ENCODE measurements around the gene WDR35.
"Not testable (repeated sequence)": the region's sequence is repeated elsewhere in the genome, so short reads cannot be mapped to it uniquely, and the experiment has no call there.

Gene WDR35

DNA sequence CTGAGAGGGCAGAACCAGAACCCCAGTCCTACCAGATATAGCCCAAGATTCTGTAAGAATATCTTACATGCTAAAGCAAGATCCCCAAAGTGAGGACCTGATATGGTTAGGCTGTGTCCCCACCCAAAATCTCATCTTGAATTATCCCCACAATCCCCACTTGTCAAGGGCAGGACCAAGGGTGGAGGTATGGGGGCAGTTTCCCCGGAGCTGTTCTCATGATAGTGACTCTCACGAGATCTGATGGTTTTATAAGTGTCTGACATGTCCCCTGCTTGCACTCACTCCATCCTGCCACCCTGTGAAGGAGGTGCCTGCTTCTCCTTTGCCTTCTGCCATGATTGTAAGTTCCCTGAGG, 108.0 kb downstream of the WDR35 start:
- DNase-seq (ENCODE audit: extremely low spot score): no peak
- TF ChIP-seq NFRKB (IDR thresholded peaks at IDR 0.05): no peak
- no peak for TF ChIP-seq FOXA1 (IDR thresholded peaks at IDR 0.05)
- no peak for TF ChIP-seq TARDBP (IDR thresholded peaks at IDR 0.05)
- no peak for TF ChIP-seq ARNT (IDR thresholded peaks at IDR 0.05)
- TF ChIP-seq FOXK2 (IDR thresholded peaks at IDR 0.05): no peak
- TF ChIP-seq SUZ12 (IDR thresholded peaks at IDR 0.05): no peak
- TF ChIP-seq LEF1 (IDR thresholded peaks at IDR 0.05; ENCODE audit: borderline replicate concordance): no peak
- no peak for TF ChIP-seq CTBP1 (IDR thresholded peaks at IDR 0.05; ENCODE audit: borderline replicate concordance)
- no peak for TF ChIP-seq ZNF384 (IDR thresholded peaks at IDR 0.05)
- no peak for TF ChIP-seq SP1 (IDR thresholded peaks at IDR 0.05)
- ChIA-PET POLR2A (no interaction called here), CTCF (no interaction called here)

DNA sequence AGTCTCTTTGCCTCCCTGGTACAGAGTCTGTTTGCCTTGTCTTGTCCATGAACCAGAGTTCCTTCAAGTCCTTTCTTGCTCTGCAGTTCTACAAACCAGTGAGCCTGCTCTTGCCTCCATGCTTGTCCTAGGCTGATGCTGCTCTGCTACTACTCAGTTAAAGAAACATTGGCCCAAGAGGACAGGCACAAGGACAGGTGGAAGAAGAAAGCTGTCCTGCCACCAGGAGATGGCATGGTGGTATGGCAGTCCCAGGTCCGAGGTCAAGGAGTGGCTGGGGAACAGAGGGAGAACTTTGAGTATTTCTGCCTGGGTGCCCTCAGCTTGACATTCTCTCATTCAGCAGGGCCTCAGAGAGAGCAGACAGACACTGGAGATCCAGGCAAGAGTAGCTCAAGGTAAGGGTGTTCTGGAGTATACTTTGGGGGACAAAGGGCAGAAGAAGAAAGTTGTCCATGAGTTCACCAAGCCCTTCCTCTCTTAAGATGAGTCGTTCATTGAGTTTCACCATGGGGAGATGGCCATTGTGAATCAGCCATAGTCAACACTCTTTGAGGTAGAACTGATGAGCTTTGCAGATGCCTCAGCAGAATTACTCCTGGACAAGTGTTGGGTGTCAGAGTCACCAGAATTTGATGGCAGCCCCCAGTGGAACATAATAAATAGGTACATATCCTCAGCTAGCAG, 108.5 kb downstream of the WDR35 start:
- no peak for TF ChIP-seq SP1 (IDR thresholded peaks at IDR 0.05)
- no peak for TF ChIP-seq HDGF (IDR thresholded peaks at IDR 0.05; ENCODE audit: borderline replicate concordance)
- TF ChIP-seq ELF4 (IDR thresholded peaks at IDR 0.05): no peak
- no peak for TF ChIP-seq SUZ12 (IDR thresholded peaks at IDR 0.05)
- TF ChIP-seq FOXM1 (IDR thresholded peaks at IDR 0.05; ENCODE audit: borderline replicate concordance): no peak
- ChIA-PET POLR2A (no interaction called here), CTCF (no interaction called here)
- no peak for DNase-seq (ENCODE audit: extremely low spot score)

GRCh38 chr2:19880191-19880590, 109.7 kb downstream of the WDR35 start:
- POLR2A ChIA-PET; CTCF ChIA-PET; DNase-seq (ENCODE audit: extremely low spot score): not testable (repeated sequence)

DNA sequence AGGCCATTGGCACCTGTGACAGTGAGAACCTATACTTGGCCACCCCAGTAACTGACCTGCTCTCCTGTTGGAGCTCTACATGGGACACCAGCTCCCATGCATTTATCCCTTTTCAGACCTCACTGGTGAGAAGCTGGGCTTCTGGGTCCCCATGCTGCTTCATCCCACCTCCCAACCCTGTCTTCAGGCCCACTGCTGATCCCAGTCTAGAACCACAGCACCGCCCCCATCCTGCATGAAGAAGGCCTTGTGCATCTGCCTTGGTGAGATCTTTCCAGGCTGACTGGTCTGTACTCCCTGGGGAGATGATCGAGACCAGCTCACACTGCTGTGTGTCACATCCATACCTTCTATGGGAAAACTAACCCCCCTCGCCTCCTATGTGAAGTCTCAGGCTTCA, 110.8 kb downstream of the WDR35 start:
- ChIA-PET CTCF (no interaction called here), POLR2A (no interaction called here)
- TF ChIP-seq L3MBTL2 (conservative IDR thresholded peaks at IDR 0.05) (no peak), TARDBP (IDR thresholded peaks at IDR 0.05) (no peak), CTBP1 (IDR thresholded peaks at IDR 0.05; ENCODE audit: borderline replicate concordance) (no peak), LEF1 (IDR thresholded peaks at IDR 0.05; ENCODE audit: borderline replicate concordance) (no peak), SUZ12 (IDR thresholded peaks at IDR 0.05) (no peak), HDGF (IDR thresholded peaks at IDR 0.05; ENCODE audit: borderline replicate concordance) (no peak), NFRKB (IDR thresholded peaks at IDR 0.05) (no peak), ELF4 (IDR thresholded peaks at IDR 0.05) (no peak), ZNF384 (IDR thresholded peaks at IDR 0.05) (no peak)
- DNase-seq (ENCODE audit: extremely low spot score): no peak

DNA sequence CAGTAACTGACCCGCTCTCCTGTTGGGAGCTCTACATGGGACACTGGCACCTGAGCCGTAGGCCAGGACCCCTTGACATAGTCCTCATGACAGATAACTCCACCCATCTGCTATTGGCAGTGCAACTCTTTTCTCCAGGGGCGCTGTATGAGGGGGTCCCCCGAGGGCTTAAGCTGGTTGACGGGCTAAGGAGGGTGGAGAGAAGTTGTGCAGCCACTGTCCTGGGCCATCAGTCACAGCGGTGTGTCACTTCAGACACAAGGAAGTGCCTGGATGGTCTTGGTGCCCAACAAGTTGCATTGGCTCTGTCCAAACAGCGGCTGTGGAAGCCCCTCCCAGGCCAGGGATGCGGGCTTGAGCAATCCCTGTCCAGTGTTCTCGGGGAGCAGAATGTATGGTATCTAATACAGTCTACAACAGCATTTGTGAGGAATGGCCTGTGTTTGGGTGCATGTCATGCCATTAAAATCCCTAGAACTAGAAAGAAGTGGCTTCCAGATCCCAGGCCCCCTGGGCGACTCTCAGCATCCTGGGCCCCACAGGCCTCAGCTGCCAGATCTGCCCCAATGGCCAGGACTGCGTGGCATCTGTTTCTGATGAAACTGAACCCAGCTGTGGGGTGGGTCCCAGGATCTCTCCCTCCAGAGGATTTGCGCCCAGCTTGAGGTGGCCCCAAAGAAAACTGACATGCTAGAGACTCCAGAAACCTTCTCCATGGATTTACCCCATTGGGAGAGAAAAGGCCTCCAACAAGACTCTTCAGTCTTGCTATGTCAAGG, 111.4 kb downstream of the WDR35 start:
- ChIA-PET CTCF (no interaction called here), POLR2A (no interaction called here)
- TF ChIP-seq FOXM1 (IDR thresholded peaks at IDR 0.05; ENCODE audit: borderline replicate concordance): no peak
- no peak for TF ChIP-seq ELF4 (IDR thresholded peaks at IDR 0.05)
- no peak for TF ChIP-seq FOXA1 (IDR thresholded peaks at IDR 0.05)
- TF ChIP-seq ZNF384 (IDR thresholded peaks at IDR 0.05): no peak
- TF ChIP-seq LEF1 (IDR thresholded peaks at IDR 0.05; ENCODE audit: borderline replicate concordance): no peak
- TF ChIP-seq TARDBP (IDR thresholded peaks at IDR 0.05): no peak
- no peak for TF ChIP-seq PKNOX1 (IDR thresholded peaks at IDR 0.05)
- no peak for TF ChIP-seq CTBP1 (IDR thresholded peaks at IDR 0.05; ENCODE audit: borderline replicate concordance)
- TF ChIP-seq SP1 (IDR thresholded peaks at IDR 0.05): no peak
- TF ChIP-seq FOXK2 (IDR thresholded peaks at IDR 0.05): no peak
- no peak for TF ChIP-seq NFRKB (IDR thresholded peaks at IDR 0.05)
- no peak for TF ChIP-seq BHLHE40 (IDR thresholded peaks at IDR 0.05; ENCODE audit: borderline replicate concordance)
- no peak for TF ChIP-seq HDGF (IDR thresholded peaks at IDR 0.05; ENCODE audit: borderline replicate concordance)
- TF ChIP-seq ARNT (IDR thresholded peaks at IDR 0.05): no peak
- TF ChIP-seq L3MBTL2 (conservative IDR thresholded peaks at IDR 0.05): no peak
- no peak for DNase-seq (ENCODE audit: extremely low spot score)

DNA sequence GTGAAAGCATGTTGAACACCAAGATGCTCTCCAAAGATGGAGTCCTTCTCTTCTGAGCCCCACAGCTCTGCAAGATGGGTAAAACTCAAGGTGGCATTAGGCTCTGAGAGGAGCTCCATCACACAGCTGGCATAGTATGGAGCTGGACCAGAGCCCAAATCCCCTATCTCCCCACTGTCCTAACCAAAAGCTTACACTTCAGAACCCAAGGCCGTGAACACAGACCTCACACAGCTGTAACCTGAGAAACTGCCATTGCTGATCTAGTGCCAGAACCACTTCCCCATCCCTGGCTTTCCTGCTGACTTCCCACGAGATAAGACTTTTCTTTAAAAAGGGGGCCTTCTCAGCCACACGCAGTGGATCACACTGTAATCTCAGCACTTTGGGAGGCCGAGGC, 113.2 kb downstream of the WDR35 start:
- ChIA-PET CTCF (interaction anchor here (0.6 kb wide), 1 partner anchor 99 kb away, joined by 3 read pairs; no protein-coding TSS in a partner anchor), POLR2A (no interaction called here)
- TF ChIP-seq ELF4 (IDR thresholded peaks at IDR 0.05) (no peak), FOXA1 (IDR thresholded peaks at IDR 0.05) (no peak), LEF1 (IDR thresholded peaks at IDR 0.05; ENCODE audit: borderline replicate concordance) (no peak), SUZ12 (IDR thresholded peaks at IDR 0.05) (no peak), L3MBTL2 (conservative IDR thresholded peaks at IDR 0.05) (no peak), NFRKB (IDR thresholded peaks at IDR 0.05) (no peak)
- DNase-seq (ENCODE audit: extremely low spot score): no peak

GRCh38 chr2:19875280-19875679, 114.6 kb downstream of the WDR35 start:
- POLR2A ChIA-PET: no interaction called here
- TF ChIP-seq LEF1 (IDR thresholded peaks at IDR 0.05; ENCODE audit: borderline replicate concordance) (no peak), SP1 (IDR thresholded peaks at IDR 0.05) (no peak), L3MBTL2 (conservative IDR thresholded peaks at IDR 0.05) (no peak), FOXM1 (IDR thresholded peaks at IDR 0.05; ENCODE audit: borderline replicate concordance) (no peak), SUZ12 (IDR thresholded peaks at IDR 0.05) (no peak), ELF4 (IDR thresholded peaks at IDR 0.05) (no peak), BHLHE40 (IDR thresholded peaks at IDR 0.05; ENCODE audit: borderline replicate concordance) (no peak), ARNT (IDR thresholded peaks at IDR 0.05) (no peak), NFRKB (IDR thresholded peaks at IDR 0.05) (no peak), FOXA1 (IDR thresholded peaks at IDR 0.05) (no peak), FOXK2 (IDR thresholded peaks at IDR 0.05) (no peak), TARDBP (IDR thresholded peaks at IDR 0.05) (no peak), HDGF (IDR thresholded peaks at IDR 0.05; ENCODE audit: borderline replicate concordance) (no peak)
- DNase-seq (ENCODE audit: extremely low spot score): no peak
- CTCF ChIA-PET: no interaction called here
